Fibroblast of lung (primary cell): ENCODE data around the gene PRR7. TPM values are rescaled to one million over a fixed set of nuclear protein-coding genes. Genes with fewer than 3 reads are reported as not detected.

ENCODE experiments used
- DNase-seq, 2 donors: peaks; one replicate each; pipeline versions ENCODE4 v3.0.0 to v3.0.0-alpha.2; 2010; ENCODE audit warnings: low read depth in 2 of 2
- H2AFZ ChIP-seq: 2 replicates; pipeline ENCODE4 v1.5.1; 2012; ENCODE audit warnings: low read length, control low read depth, inconsistent platforms
- H3K27ac ChIP-seq: 2 replicates; pipeline ENCODE4 v1.5.1; 2011; ENCODE audit warnings: low read length, control low read depth; ENCODE audit not compliant: insufficient read depth
- H3K27me3 ChIP-seq: 2 replicates; pipeline ENCODE4 v1.5.1; 2011; ENCODE audit warnings: mild to moderate bottlenecking, low read length; ENCODE audit not compliant: control insufficient read depth, insufficient read depth
- H3K36me3 ChIP-seq: 2 replicates; pipeline ENCODE4 v1.5.1; 2011; ENCODE audit warnings: low read length; ENCODE audit not compliant: control insufficient read depth, insufficient read depth
- H3K4me1 ChIP-seq: 2 replicates; pipeline ENCODE4 v1.5.1; 2011; ENCODE audit warnings: low read length; ENCODE audit not compliant: control insufficient read depth, insufficient read depth; ENCODE audit errors: extremely low read depth
- H3K4me2 ChIP-seq: 2 replicates; pipeline ENCODE4 v1.5.1; 2011; ENCODE audit warnings: low read length, control low read depth; ENCODE audit not compliant: insufficient read depth; ENCODE audit errors: extremely low read depth
- H3K4me3 ChIP-seq, 4 experiments: fragments of 200-600 bp in 1 of 4; sonication (generic) in 1 of 4; replicated peaks in 1 of 4; 2 replicates each; pipeline ENCODE4 v1.5.1; 2011 to 2016; ENCODE audit warnings: low read length in 4 of 4, low read depth in 3 of 4, mild to moderate bottlenecking in 3 of 4, control low read depth in 2 of 4, inconsistent platforms in 1 of 4, mixed read lengths in 1 of 4; ENCODE audit not compliant: insufficient read depth in 1 of 4; ENCODE audit errors: control extremely low read depth in 1 of 4
- H3K79me2 ChIP-seq: 2 replicates; pipeline ENCODE4 v1.5.1; 2012; ENCODE audit warnings: mild to moderate bottlenecking, low read length, inconsistent platforms; ENCODE audit not compliant: control insufficient read depth, insufficient read depth
- H3K9ac ChIP-seq: 2 replicates; pipeline ENCODE4 v1.5.1; 2011; ENCODE audit warnings: mild to moderate bottlenecking, low read length, control low read depth; ENCODE audit not compliant: insufficient read depth
- H3K9me3 ChIP-seq: 2 replicates; pipeline ENCODE4 v1.5.1; 2012; ENCODE audit warnings: low read depth, low read length; ENCODE audit not compliant: control insufficient read depth, insufficient read depth
- H4K20me1 ChIP-seq: 2 replicates; pipeline ENCODE4 v1.5.1; 2011; ENCODE audit warnings: low read length; ENCODE audit not compliant: control insufficient read depth, insufficient read depth; ENCODE audit errors: extremely low read depth
- EZH2 ChIP-seq: IDR thresholded peaks from 2 replicates; pipeline ENCODE4 v1.5.1; 2012; ENCODE audit warnings: low read length, control low read depth, mild to moderate bottlenecking; ENCODE audit errors: missing control alignments
- polyA plus RNA-seq, 2 donors: library from polyadenylated mRNA; depleted of rRNA in 1 of 2; stranded (reverse) in 1 of 2; unstranded in 1 of 2; fragments of >200 nt; gene quantifications; 2 replicates each; pipeline ENCODE4 v1.2.1, GENCODE V29; 2011 to 2012; ENCODE audit warnings: missing spikeins in 1 of 2
- total RNA-seq: library from RNA; depleted of rRNA; stranded (reverse); fragments of >200 nt; gene quantifications from 2 replicates; pipeline ENCODE4 v1.2.1, GENCODE V29; 2014
- TF ChIP-seq, protein P1 (sequence below), 2 donors: IDR thresholded peaks in 1 of 2; conservative IDR thresholded peaks in 1 of 2; 1 replicate in 1 of 2; 2 replicates in 1 of 2; pipeline ENCODE4 v1.5.1; 2011 to 2012; ENCODE audit warnings: low read length in 2 of 2, control low read depth in 1 of 2, inconsistent platforms in 1 of 2, low read depth in 1 of 2, mild to moderate bottlenecking in 1 of 2

The PRR7 gene
- total and polyA plus RNA-seq, 2 donors (not counting 1 experiment from before 2014, with no cell fraction given) = 1.6 to 2.3 TPM

DNA sequence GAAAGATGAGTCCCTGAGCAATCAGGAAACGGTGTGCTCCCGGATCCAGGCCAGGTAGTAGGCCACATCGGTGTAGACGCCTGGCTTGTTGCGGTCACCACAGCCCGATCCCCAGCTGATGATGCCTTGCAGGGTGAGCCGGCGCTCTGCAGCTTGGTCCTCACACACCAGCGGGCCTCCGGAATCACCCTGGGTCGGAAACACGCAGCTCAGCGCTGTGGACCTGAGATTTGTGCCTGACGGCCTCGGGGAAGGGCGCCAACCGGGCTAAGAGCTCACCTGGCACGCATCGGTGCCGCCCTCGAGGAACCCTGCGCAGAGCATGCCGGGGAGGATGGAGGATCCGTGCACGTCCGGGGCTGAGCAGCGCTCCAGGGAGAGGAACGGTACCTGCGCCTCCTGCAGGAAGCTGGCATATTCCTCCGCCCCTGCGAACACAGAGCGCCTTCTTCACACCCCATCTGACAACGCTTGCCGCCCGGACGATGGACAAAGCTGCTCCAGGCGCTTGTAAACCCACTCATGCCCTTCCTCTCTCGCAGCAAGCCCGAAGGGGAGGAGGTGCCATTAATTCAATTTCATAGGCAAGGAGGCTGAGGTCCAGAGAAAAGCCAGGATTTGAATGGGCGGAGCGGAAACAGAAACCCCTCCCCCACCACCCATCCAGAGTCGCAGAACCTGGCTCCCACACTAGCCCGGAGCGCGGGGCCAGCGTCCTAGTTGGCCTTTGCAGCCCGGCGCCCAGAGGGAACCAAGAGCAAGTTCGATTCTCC is 44.2 kb upstream of the PRR7 start:
- TF ChIP-seq, protein P1, sequence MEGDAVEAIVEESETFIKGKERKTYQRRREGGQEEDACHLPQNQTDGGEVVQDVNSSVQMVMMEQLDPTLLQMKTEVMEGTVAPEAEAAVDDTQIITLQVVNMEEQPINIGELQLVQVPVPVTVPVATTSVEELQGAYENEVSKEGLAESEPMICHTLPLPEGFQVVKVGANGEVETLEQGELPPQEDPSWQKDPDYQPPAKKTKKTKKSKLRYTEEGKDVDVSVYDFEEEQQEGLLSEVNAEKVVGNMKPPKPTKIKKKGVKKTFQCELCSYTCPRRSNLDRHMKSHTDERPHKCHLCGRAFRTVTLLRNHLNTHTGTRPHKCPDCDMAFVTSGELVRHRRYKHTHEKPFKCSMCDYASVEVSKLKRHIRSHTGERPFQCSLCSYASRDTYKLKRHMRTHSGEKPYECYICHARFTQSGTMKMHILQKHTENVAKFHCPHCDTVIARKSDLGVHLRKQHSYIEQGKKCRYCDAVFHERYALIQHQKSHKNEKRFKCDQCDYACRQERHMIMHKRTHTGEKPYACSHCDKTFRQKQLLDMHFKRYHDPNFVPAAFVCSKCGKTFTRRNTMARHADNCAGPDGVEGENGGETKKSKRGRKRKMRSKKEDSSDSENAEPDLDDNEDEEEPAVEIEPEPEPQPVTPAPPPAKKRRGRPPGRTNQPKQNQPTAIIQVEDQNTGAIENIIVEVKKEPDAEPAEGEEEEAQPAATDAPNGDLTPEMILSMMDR (conservative IDR thresholded peaks at IDR 0.05 in 1 of 2, IDR thresholded peaks at IDR 0.05 in 1 of 2; ENCODE audit: low read depth in 1 of 2, low read length in 2 of 2) = peak; percentile 17 to 50
- TF ChIP-seq EZH2 = peak; percentile 74
- H3K27me3 ChIP-seq = peaks cover 48% of the 10 kb centered on the region

DNA sequence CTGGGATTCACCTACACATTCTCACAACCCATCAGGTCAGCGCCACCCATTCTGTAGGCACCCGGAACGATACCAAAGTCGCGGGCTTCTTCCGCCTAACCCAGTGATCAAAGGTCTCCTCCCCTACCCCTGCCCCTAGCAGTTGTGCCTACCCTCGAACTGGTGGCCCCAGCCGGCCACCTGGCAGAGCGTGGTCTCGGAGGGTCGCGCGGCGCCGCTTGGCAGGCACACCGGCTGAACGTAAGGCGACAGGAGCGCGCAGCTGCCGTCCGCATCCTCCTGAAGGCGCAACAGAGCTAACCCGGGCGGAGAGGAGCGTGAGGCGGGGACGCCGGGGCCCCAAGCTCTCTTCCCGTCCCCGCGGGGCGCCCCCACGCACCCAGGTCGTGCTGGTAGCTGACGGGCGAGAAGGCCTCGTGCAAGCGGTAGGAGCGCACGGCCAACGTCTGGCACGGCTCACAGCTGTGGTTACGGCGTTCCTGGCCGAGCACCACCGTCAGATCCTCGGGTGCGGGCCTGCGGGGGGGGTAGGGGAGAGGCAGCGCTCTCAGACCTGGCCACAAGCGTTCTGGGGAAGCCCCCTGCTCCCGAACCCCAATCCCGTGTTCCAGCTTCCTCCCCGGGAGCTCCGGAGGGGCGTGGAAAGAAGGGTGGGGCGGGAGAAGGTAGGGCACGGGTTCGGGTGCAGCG is 43.4 kb upstream of the PRR7 start:
- H3K27me3 ChIP-seq = peaks cover 45% of the 10 kb centered on the region
- H3K4me1 ChIP-seq = peaks cover 3% of the 10 kb centered on the region
- no peaks in the 10 kb centered on the region for H3K9me3 ChIP-seq
- no peak for DNase-seq
- no peak overlapping the region for H3K9ac ChIP-seq
- no peaks in the 10 kb centered on the region for H3K79me2 ChIP-seq
- H3K4me2 ChIP-seq = peak overlapping the region; percentile 82
- H3K27ac ChIP-seq = no peak overlapping the region
- peak overlapping the region in 3 of 4 experiments; percentile 47 to 62 (median 52) for H3K4me3 ChIP-seq
- TF ChIP-seq EZH2 = peak; percentile 12
- TF ChIP-seq, protein P1 (conservative IDR thresholded peaks at IDR 0.05 in 1 of 2, IDR thresholded peaks at IDR 0.05 in 1 of 2; ENCODE audit: low read depth in 1 of 2, low read length in 2 of 2) = no peak
- no peaks in the 10 kb centered on the region for H4K20me1 ChIP-seq
- H2AFZ ChIP-seq = peak overlapping the region; percentile 35
- H3K36me3 ChIP-seq = no peaks in the 10 kb centered on the region

More for the DNA sequence above, 44.2 kb upstream of the PRR7 start:
- H3K4me2 ChIP-seq = peak overlapping the region; percentile 82
- no peaks in the 10 kb centered on the region for H3K9me3 ChIP-seq
- no peaks in the 10 kb centered on the region for H3K79me2 ChIP-seq
- peak; percentile 43 to 58 for DNase-seq
- H2AFZ ChIP-seq = no peak overlapping the region
- H3K9ac ChIP-seq = no peak overlapping the region
- peak overlapping the region in 1 of 4 experiments; percentile 10 for H3K4me3 ChIP-seq
- H3K36me3 ChIP-seq = no peaks in the 10 kb centered on the region
- H4K20me1 ChIP-seq = no peaks in the 10 kb centered on the region
- H3K27ac ChIP-seq = no peak overlapping the region
- H3K4me1 ChIP-seq = peaks cover 3% of the 10 kb centered on the region
